Right ventricle myocardium inferior (tissue), 1 donor: ENCODE data around the gene PPP1R10. TPM values are rescaled to one million over a fixed set of nuclear protein-coding genes. Genes with fewer than 3 reads are reported as not detected.

ENCODE experiments used
- microRNA-seq: library from miRNA; unstranded; fragments of <30 nt; microRNA quantifications from one replicate; pipeline ENCODE4 v1.2.0, GENCODE V29; 2020
- total RNA-seq: library from RNA; stranded (reverse); fragmentation: NEBNext Ultra II Directional; extraction: Animal tissue kit (Norgen Biotek cat#: 25700); gene quantifications from one replicate; pipeline ENCODE4 v1.2.1, GENCODE V29; 2021
- donor health status: DM: no; HTN: yes; CAD: no; lungs with severe emphysema.

Gene PPP1R10
- total RNA-seq, 1 donor from 2014 or later: 33.5 TPM

Small RNA genes lying within 50 kb of the gene (microRNA-seq; reads per million reads assigned to microRNA genes)
- gene MIR877: 10.8 reads per million, percentile 23 among the genes with 10 or more reads in this experiment

Other genes with a start within 250 kb of the PPP1R10 start
- 152 TPM for gene HLA-E, start 127.7 kb downstream of the PPP1R10 start, total RNA-seq
- 18.3 TPM for gene GNL1, start 60.8 kb downstream of the PPP1R10 start, total RNA-seq
- gene PRR3, start 59.9 kb downstream of the PPP1R10 start, total RNA-seq: 2.8 TPM
- gene ABCF1, start 45.8 kb downstream of the PPP1R10 start, total RNA-seq: 39.5 TPM
- 129 TPM for gene MRPS18B, start 597 bp upstream of the PPP1R10 start, total RNA-seq
- 1.9 TPM for gene ATAT1, start 9.6 kb upstream of the PPP1R10 start, total RNA-seq
- gene C6orf136, start 29.9 kb upstream of the PPP1R10 start, total RNA-seq: 54.1 TPM
- 20.6 TPM for gene DHX16, start 55.8 kb upstream of the PPP1R10 start, total RNA-seq
- 18.2 TPM for gene PPP1R18, start 69.4 kb upstream of the PPP1R10 start, total RNA-seq
- 5.7 TPM for gene NRM, start 73.7 kb upstream of the PPP1R10 start, total RNA-seq
- 13.1 TPM for gene MDC1, start 100.0 kb upstream of the PPP1R10 start, total RNA-seq
- 254 TPM for gene TUBB, start 103.1 kb upstream of the PPP1R10 start, total RNA-seq
- gene FLOT1, start 125.4 kb upstream of the PPP1R10 start, total RNA-seq: 240 TPM
- gene IER3, start 127.3 kb upstream of the PPP1R10 start, total RNA-seq: 19.2 TPM